Measurements from ENCODE around the gene NARS2. TPM values are rescaled to one million over a fixed set of nuclear protein-coding genes. Genes with fewer than 3 reads are reported as not detected.
"Not testable (repeated sequence)": the region's sequence is repeated elsewhere in the genome, so short reads cannot be mapped to it uniquely, and the experiment has no call there.

NARS2 gene
- total RNA-seq, 1 experiment from 2014 or later: 17.9 TPM

DNA sequence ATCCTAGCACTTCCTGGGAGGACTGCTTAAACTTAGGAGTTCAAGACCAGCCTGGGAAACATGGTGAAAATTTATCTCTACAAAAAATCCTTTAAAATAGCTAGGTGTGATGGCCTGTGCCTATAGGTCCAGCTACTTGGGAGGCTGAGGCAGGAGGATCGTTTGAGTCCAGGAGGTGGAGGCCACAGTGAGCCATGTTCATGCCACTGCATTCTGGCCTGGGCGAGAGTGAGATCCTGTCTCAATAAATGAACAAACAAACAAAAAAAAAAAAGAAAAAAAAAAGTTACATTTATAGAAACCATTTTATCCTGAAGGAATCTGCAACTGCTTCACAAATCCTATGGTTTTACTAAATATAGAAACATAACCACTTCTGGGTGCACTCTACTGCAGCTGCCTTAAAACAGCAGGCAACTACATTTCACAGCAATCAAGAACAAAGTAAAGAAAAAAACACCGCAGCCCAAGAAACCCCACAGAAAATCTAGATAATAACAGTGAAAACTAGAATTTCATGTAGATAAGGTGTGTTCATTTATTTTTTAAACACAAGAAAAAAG, 81.2 kb downstream of the NARS2 start:
- DNase-seq (ENCODE audit: low read depth): no peak

- DNase-seq (ENCODE audit: low read depth): no peak
These were observed 81.7 kb downstream of the NARS2 start for GRCh38 chr11:78492973-78493372.

- no peak for DNase-seq (ENCODE audit: low read depth)
These were observed 85.5 kb downstream of the NARS2 start for GRCh38 chr11:78489184-78489583.

- no peak for DNase-seq (ENCODE audit: low read depth)
These were observed 96.1 kb downstream of the NARS2 start for GRCh38 chr11:78478536-78478935.

DNA sequence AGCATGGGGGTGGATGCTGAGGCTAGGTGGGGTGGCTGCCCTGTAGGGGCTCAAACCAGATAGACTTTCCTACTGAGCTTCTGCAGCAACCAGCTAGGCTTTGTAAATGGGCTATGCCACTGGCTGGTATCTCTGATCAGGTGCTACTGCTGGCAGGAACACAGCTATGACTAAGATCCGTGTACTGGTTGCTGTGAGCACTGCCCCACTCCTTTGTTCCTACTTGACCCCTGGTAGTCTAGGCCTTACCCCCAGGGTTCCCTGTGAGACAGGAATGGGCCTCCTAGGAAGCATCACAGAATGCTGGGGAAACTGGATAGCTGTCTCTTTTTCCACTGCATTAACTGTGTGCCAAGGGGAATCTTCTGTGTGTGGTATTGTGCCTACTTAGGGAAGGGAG, 98.6 kb downstream of the NARS2 start:
- peak; percentile 50 for DNase-seq (ENCODE audit: low read depth)

DNA sequence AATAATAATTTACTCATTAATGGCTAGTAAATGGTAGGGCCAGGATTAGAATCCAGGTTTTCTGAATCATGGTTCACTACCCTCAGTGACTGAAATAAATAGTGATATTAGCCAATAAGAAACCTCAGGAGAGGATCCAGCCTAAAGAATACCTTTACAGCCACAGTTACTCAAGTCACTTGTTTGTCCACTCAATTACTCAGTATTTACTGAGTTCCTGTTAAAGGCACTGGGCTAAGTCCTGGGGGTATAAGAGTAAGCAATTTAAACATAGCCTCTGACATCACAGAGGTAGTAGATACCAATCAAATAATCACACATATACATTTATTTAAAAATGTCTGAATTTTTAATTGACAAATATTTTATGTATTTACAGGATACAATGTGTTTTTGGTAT, 100.2 kb downstream of the NARS2 start:
- no peak for DNase-seq (ENCODE audit: low read depth)

- no peak for DNase-seq (ENCODE audit: low read depth)
These were observed 101.8 kb downstream of the NARS2 start for GRCh38 chr11:78472905-78473304.

DNA sequence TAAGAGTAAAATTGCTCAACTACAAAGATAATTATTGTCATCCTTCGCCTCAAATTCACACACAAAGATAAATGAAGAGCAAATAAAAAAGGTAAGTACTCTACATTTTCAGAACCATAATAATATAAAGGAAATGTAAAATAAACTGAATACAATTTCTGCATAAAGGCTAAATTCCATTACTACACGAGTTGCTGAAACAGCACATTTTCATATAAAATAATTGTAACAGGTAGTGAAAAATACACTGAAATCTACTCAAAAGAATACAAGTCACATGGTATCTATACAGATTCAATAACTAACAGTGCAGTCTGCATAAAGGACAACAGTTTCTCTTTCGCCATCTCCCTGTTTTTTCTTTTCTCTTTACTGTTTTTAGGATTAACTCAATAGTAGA, 102.3 kb downstream of the NARS2 start:
- DNase-seq (ENCODE audit: low read depth): no peak

DNA sequence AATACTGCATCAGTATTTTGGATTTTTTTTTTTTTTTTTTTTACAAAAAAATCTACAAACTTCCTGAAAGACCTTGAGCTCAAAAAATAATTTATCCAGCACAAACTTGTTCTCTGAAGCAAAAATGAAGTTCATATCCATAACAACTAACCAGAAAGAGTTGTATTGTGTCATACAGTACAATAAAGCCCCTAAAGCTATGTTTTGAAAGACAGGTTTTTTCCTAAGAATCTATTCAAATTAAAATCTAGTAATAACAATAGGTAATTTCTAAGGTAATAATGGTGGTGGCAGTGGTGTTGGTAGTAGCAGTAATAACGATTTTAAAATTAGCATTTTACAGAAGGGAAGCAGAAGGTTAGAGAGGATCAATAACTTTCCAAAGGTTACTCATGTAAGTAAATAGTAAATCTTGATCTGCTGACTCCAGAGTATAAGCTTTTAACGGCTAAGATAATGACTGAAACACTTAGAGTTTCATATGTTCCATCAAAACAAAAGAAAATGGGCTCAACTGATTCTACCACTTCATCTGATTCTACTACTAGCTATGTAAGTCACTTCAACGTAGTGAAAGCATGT, 103.7 kb downstream of the NARS2 start:
- no peak for DNase-seq (ENCODE audit: low read depth)

DNA sequence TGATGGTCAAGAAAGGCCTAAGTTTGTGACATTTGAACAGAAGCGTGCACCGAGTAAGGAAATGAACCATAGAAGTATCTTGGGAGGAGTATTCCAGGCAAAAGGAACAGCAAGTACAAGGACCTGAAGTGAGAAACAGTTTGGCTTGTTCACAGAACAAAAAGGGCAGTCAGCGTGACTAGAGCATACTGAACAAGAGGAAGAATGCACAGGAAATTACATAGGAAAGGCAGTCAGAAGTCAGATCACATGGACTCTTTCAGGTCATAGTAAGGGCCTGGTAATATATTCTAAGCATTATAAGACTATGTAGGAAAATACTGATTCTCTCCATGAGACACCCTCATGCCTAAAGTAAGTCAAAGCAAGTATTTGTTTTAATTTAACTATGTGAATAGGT, 104.8 kb downstream of the NARS2 start:
- DNase-seq (ENCODE audit: low read depth): no peak

DNA sequence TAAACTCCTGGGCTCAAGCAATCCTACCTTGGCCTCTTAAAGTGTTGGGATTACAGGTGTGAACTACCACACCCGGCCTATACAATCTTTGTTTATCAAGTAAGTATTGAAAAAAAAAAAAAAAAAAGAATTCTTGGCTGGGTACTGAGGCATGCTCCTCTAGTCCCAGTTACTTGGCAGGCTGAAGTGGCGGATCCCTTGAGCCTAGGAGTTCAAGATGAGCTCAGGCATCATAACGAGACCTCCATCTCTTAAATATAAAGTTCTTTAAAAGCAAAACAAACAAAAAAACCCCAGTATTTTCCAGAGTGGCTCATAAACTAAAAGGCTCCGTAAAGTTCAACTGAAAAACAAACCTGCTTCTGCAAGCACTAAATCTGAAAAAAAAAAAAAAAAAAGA, 106.7 kb downstream of the NARS2 start:
- no peak for DNase-seq (ENCODE audit: low read depth)

- DNase-seq (ENCODE audit: low read depth): no peak
These were observed 107.3 kb downstream of the NARS2 start for GRCh38 chr11:78467370-78467769.

DNA sequence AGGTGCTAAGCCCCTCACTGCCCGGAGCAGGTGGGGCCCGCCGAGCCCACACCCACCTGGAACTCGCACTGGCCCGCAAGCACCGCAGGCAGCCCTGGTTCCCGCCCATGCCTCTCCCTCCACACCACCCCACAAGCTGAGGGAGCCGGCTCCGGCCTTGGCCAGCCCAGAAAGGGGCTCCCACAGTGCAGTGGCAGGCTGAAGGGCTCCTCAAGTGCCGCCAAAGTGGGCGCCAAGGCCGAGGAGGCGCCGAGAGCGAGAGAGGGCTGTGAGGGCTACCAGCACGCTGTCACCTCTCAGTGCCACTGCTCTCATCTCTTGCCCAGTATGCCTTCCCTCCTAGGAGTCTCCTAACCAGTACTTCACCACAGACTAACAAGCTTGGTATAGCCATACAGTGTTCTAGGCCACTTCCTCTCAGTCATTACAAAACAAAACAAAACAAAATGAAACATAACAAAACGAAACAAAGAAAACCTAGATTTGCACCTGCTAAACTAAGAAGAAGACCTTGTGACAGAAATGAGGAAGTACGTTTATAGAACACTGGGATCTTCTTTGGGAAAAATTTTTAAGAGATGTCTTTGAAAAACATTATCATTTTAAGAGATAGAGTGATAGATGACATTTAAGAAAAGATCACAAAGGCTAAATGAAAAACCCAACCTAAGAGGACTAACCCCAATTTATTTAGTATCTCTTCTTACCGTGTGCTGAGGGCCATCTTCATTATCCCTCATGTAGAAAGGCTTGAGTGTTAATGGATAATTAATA, 109.3 kb downstream of the NARS2 start:
- no peak for DNase-seq (ENCODE audit: low read depth)

GRCh38 chr11:78464787-78465168, 109.9 kb downstream of the NARS2 start:
- DNase-seq (ENCODE audit: low read depth): not testable (repeated sequence)

GRCh38 chr11:78460471-78460870, 114.2 kb downstream of the NARS2 start:
- peak; percentile 81 for DNase-seq (ENCODE audit: low read depth)

DNA sequence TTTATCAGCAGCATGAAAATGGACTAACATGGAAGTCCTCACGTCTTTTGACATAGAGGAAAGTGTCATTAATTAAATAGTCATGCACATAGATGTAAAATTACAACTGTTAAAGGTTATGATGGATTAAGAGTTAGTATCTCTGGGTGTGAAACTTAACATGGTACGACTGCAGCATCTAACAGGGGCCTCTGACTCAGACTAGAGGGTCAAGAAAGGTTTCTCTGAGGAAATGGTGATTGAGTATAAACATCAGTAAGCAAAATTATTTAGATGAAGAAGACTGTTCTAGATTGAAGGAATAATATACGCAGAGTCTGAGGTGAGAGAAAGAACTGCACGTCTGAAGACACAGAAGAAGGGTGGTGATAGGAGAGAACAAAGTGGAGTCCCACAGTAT, 114.9 kb downstream of the NARS2 start:
- no peak for DNase-seq (ENCODE audit: low read depth)

GRCh38 chr11:78457448-78457847, 117.2 kb downstream of the NARS2 start:
- no peak for DNase-seq (ENCODE audit: low read depth)

DNA sequence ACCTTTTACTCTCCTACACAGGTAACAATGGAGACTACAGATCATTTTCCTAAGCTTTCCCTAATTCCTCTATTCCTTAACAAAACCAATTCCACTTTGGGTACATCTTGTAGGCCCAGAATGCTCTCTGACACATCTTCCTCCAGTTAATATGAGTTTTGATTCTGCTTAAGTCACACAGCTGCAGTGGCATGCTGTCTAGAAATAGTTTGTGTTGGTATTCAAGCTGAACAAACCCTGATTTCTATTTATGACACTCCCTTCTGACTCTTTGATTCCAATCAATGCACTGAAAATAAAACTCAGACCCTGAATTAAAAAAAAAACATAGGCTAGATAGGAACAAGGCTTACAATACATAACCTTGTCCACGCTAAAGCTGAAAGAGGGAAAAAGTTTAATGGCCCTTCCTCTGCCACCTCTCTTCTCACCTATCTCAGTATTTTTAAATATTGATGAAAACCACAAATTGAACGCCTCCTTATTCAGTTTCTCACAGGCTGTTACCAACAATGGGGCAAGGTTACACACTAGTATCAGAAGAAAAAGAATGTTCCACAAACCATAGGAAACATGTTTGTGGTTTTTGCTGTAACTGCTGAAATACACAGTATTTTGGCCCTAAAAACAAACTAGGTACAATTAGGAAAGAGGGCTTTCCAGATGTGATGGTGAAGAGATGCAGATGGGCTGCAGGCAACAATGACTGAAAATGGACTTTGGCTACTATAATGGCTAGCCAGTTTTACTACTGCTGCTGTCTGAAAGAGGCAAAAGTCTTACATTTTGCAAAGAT, 121.3 kb downstream of the NARS2 start:
- DNase-seq (ENCODE audit: low read depth): no peak

DNA sequence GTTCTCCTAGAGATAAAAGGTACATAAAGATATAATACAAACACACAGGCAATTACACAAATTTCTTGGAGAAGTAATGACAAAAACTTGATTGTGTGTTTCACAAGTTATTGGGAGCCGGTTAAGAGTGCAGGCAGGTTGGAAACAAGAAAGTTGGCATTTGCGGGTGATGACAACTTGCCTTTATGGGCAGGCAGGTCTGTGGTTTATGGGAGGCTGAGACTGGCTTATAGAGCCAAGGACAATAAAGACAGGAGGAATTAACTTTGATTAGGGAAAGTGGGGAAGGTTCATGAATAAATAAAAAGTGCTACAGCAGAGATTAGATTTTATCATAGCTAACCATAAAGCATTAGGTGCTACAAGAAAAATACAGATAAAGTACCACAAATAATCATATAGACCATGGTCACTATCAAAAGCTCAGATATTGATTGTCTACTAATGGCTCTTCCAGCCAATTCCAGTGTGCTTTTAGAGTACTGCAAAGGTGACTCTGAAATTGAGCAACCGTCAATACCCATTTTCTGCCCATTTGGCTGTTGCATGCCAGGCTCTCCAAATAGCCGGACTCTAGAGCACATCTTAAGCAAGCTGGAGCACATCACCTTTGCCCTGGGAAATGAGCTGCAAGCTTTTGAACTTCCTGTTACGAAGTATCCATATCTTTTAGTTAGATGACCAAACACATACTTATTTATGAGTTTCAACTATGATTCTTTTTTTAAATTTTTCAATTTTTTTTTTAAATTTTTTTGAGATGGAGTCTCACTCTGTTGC, 123.1 kb downstream of the NARS2 start:
- no peak for DNase-seq (ENCODE audit: low read depth)

DNA sequence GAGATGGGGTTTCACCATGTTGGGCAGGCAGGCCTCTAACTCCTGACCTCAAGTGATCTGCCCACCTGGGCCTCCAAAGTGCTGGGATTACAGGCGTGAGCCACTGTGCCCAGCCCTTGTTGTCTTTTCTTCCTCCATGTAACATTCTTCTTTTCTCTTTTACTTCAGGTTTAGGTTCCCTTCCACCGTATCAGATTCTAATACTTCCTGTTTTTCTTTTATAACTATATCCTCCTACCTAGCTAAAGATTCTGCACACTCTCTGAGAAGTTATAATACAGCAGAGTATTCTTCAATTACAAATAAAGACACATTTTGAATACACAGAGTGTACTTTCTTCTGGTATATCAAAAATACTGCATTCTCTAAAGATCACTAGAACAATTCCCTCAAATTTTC, 123.8 kb downstream of the NARS2 start:
- no peak for DNase-seq (ENCODE audit: low read depth)

DNA sequence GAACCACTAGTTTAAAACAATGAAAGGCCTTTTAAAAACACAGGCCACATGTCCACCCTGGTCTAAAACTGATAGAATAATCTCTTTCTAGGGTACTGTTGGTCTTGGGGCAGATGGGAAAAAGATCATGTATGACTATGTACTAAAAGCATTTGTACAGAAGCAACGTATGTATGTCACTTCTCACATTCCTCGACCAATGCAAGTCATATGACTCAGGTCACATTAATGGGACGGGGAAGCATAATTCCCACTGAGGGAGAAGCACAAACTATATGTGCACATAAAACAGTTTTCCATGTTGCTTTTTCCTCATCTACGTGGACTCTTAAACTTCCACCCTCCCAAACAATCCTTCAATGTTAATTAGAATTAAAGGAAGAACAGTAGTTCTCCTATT, 124.8 kb downstream of the NARS2 start:
- no peak for DNase-seq (ENCODE audit: low read depth)
